Skin epidermis (tissue), 12 donors: ENCODE measurements around the gene IMMP2L.

Source experiments
- H3K27ac ChIP-seq, 21 experiments: fragments of 200-600 bp; sonication (generic) in 11 of 21; one replicate each; pipeline ENCODE4 v1.5.0; 2020; ENCODE audit warnings: mild to moderate bottlenecking in 3 of 21, inconsistent platforms in 2 of 21, moderate library complexity in 2 of 21
- H3K4me3 ChIP-seq, 7 experiments: fragments of 200-600 bp; sonication (generic) in 2 of 7; one replicate each; pipeline ENCODE4 v1.5.0; 2020; ENCODE audit warnings: inconsistent platforms in 2 of 7, mild to moderate bottlenecking in 2 of 7, moderate library complexity in 1 of 7

IMMP2L gene

GRCh38 chr7:110885474-110885873, 676.8 kb downstream of the IMMP2L start:
- H3K4me3 ChIP-seq = no peak overlapping the region
- no peak overlapping the region for H3K27ac ChIP-seq

GRCh38 chr7:110881721-110882120, 680.6 kb downstream of the IMMP2L start:
- Histone ChIP-seq H3K4me3 (no peak overlapping the region), H3K27ac (no peak overlapping the region)

- Histone ChIP-seq H3K4me3 (no peak overlapping the region), H3K27ac (no peak overlapping the region)
Observed at GRCh38 chr7:110880971-110881370, 681.3 kb downstream of the IMMP2L start.

GRCh38 chr7:110877016-110877415, 685.3 kb downstream of the IMMP2L start:
- Histone ChIP-seq H3K27ac (no peak overlapping the region), H3K4me3 (no peak overlapping the region)

- Histone ChIP-seq H3K27ac (no peak overlapping the region), H3K4me3 (no peak overlapping the region)
Observed at GRCh38 chr7:110875346-110875745, 686.9 kb downstream of the IMMP2L start.

GRCh38 chr7:110871856-110872255, 690.4 kb downstream of the IMMP2L start:
- Histone ChIP-seq H3K4me3 (no peak overlapping the region), H3K27ac (no peak overlapping the region)

GRCh38 chr7:110870926-110871325, 691.4 kb downstream of the IMMP2L start:
- Histone ChIP-seq H3K27ac (no peak overlapping the region), H3K4me3 (no peak overlapping the region)

GRCh38 chr7:110868458-110868857, 693.8 kb downstream of the IMMP2L start:
- H3K27ac ChIP-seq = no peak overlapping the region

GRCh38 chr7:110867771-110868170, 694.5 kb downstream of the IMMP2L start:
- H3K27ac ChIP-seq = no peak overlapping the region
- H3K4me3 ChIP-seq = no peak overlapping the region

More at GRCh38 chr7:110868458-110868857, 693.8 kb downstream of the IMMP2L start:
- no peak overlapping the region for H3K4me3 ChIP-seq

GRCh38 chr7:110863258-110863657, 699.0 kb downstream of the IMMP2L start:
- Histone ChIP-seq H3K4me3 (no peak overlapping the region), H3K27ac (no peak overlapping the region)

- Histone ChIP-seq H3K27ac (no peak overlapping the region), H3K4me3 (no peak overlapping the region)
Observed at GRCh38 chr7:110861163-110861562, 701.1 kb downstream of the IMMP2L start.

- no peak overlapping the region for H3K4me3 ChIP-seq
- H3K27ac ChIP-seq = no peak overlapping the region
Observed at GRCh38 chr7:110857106-110857505, 705.2 kb downstream of the IMMP2L start.

GRCh38 chr7:110856704-110857103, 705.6 kb downstream of the IMMP2L start:
- Histone ChIP-seq H3K27ac (no peak overlapping the region), H3K4me3 (no peak overlapping the region)

- H3K4me3 ChIP-seq = no peak overlapping the region
- H3K27ac ChIP-seq = no peak overlapping the region
Observed at GRCh38 chr7:110854651-110855050, 707.6 kb downstream of the IMMP2L start.

- Histone ChIP-seq H3K27ac (no peak overlapping the region), H3K4me3 (no peak overlapping the region)
Observed at GRCh38 chr7:110854166-110854565, 708.1 kb downstream of the IMMP2L start.

GRCh38 chr7:110853263-110853662, 709.0 kb downstream of the IMMP2L start:
- no peak overlapping the region for H3K4me3 ChIP-seq
- H3K27ac ChIP-seq = no peak overlapping the region

GRCh38 chr7:110852156-110852940, 709.9 kb downstream of the IMMP2L start:
- no peak overlapping the region for H3K27ac ChIP-seq
- H3K4me3 ChIP-seq = no peak overlapping the region

- Histone ChIP-seq H3K4me3 (no peak overlapping the region), H3K27ac (no peak overlapping the region)
Observed at GRCh38 chr7:110850224-110850623, 712.1 kb downstream of the IMMP2L start.

GRCh38 chr7:110842796-110843195, 719.5 kb downstream of the IMMP2L start:
- Histone ChIP-seq H3K27ac (no peak overlapping the region), H3K4me3 (no peak overlapping the region)

- Histone ChIP-seq H3K4me3 (no peak overlapping the region), H3K27ac (no peak overlapping the region)
Observed at GRCh38 chr7:110841840-110842545, 720.3 kb downstream of the IMMP2L start.

- H3K4me3 ChIP-seq = no peak overlapping the region
- H3K27ac ChIP-seq = no peak overlapping the region
Observed at GRCh38 chr7:110839866-110840265, 722.4 kb downstream of the IMMP2L start.
